ENCODE data around the gene FCN1.

FCN1 gene

DNA sequence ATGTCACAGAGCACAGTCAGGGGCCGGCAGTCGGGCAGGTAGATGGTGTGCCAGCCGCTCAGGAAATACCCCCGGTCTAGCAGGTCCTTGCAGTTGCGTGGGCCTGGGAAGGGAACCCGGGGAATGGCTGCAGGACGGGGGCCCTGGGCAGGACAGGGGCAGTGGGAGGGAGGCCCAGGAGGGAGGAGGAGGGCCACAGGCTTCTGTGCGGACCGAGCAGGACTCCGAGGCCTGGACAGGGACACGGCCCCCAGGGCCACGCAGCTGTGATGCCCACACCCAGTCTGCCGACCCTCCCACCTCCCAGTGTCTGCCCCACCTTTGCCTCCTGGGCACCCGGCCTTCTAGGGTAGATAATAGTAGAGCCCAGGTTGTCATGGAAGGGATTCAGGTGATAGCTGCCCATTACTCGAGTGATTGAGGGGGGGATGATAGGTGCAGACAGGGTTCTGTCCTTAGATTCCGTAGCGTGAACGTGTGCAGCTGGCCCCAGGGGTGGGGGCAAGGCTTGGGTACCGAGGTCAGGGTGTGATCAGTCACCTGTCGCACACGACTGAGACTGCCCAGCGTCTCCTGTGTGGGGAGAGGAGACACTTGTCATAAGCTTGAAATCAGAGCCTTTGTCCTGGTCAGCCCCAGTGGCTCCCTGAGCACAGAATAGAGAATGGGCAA lies 4.5 kb downstream of the FCN1 start:
- no peak for DNase-seq

GRCh38 chr9:134912126-134912840 lies 5.4 kb downstream of the FCN1 start:
- no peak for DNase-seq

DNA sequence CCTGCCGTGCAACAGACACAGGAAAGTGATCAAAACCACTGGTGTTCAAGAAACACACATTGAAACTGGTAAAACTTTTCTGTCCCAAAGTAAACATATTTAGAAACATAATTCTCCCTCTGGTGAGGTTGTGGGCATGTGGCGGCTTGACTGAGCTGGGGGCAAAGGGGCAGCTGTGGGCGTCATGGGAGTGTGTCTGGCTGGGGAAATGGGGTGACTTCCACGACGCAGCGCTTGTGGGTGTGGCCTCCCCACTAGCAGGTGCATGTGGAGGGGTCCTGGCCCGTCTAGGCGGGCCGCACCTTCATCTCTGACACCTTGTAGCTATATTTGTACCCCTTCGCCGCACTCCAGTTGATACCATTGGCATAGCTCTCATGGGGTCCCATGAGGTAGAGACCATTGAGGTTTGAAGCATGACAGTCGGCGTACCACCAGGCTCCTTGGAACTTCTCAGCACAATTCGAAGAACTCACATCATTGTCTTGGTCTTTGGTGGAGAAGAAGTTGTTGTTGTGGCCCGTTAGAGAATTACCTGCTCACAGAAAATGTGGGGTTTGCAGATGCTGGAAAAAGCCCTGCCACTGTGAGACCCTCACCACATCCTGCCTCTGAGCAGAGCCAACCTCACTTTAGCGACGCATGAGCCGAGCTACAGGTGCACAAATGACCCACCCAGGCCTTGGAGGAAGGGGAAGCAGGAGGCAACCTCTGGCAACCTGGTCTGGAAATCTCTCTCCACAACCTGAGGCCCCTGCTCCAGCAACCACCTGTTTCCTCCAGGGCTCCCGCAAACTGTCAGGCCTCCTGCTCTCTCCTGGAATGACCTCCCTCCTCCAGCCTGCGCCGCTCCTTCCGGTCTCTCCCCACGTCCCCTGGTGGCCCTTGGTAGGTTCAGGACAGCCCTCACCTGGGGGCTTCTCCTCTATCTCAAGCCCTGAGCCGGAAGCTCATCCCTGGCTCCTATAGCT lies 7.9 kb downstream of the FCN1 start:
- DNase-seq = no peak

- DNase-seq = no peak
Observed at GRCh38 chr9:134908524-134909309, 9.0 kb downstream of the FCN1 start.

DNA sequence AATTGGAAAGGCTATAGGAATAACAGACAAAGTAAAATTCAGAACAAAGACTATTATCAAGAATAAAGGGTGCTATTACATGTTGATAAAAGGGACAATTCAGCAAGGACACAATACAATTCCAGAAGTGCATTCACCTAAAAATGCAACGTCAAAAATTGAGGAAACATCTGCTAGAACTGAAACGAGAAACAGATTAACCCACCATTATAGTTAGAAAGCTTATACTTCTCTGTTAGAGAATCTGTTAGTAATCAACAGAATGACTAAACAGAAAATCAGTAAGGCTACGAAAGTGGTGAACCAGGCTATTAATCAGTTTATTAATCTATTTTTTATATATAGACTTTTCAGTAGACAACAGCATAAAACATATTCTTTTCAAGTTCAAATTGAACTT lies 14.8 kb downstream of the FCN1 start:
- peak; percentile 26 for DNase-seq

GRCh38 chr9:134899818-134900217 lies 17.9 kb downstream of the FCN1 start:
- no peak for DNase-seq

- DNase-seq = no peak
Observed at GRCh38 chr9:134899168-134899567, 18.5 kb downstream of the FCN1 start.

DNA sequence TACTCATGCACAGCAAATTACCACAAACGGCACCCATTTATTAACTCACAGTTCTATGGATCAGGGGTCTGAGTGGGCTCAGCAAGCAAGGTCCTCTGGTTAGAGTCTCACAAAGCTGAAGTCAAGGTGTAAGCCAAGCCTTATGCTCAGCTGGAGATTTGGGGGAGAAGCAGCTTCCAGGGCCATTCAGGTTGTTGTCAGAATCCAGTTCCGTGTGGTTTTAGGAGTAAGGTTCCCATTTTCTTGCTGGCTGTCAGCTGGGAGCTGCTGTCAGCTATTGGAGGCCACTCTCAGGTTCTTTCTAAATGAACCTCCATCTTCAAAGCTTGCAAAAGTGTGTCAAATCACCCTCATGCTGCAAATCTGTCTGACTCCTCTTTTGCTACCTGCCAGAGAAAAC lies 19.4 kb downstream of the FCN1 start:
- no peak for DNase-seq

DNA sequence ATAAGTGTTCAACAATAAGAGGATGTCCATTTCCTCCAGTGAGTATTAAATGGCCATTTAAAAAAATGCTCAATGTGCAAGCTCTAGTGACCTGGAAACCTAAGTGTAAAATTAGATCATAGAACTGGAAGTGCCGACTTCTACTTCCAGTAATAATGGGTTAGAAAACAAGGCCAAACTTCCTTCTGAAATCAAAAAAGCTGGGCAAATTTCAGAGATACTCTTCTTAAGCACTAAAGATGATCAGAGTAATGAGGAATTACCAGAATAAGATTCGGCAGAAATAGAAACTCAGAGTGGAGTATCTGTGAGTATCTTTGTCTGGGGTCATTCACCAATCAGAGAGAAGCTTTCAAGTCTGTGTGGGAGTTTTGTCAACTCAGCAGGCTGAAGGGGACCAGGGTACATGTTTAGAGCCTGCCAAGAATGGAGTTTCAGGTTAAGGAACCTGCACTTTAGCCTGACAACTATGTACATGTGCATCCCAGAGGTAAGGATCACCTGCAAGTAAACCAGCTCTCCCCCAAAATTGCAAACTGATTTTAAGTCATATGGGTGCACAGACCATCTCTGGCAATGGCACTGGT lies 20.0 kb downstream of the FCN1 start:
- no peak for DNase-seq

GRCh38 chr9:134896834-134897583 lies 20.7 kb downstream of the FCN1 start:
- no peak for DNase-seq

DNA sequence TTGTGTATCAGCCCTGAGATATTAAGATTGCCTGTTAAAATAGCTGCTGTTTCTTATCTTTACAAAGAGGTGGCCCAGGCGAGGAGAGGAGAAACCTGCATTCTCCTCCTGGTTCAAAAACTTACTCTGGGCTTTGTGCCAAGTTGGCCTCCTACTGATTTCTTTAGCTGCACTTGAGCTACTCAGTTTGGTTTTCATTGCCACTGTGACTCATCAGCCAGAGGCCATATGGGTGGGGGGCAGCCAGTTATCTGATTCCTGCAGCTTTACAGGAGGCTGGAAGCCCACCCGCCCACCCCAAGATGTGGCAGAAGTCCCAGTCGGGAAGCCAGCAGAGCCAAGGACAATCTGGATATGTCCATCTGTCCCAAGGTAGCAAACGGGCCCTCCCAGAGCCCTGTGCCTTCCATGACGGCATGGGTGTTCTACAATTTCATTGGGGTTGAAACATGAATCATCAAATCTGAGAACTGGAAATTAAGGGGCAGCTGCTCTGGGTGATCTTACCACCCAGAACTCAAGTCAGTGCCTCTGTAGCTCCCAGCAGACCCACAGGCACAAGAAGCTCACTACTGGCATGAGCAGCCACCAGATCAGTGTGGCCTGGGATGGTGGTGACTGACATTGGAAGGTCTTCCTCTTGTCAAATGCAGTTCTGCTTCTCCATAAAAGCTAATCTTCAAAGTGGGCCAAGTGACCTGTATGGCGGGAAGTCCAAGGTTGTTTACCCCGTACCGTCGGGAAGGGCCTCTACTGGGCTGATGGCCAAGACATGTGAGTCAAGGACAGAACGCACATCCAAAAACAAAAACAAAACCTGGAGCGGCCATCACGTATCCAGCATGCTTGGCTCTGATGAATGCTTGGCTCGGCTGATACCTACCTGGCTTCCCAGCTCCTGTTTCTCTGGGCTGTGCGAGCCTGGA lies 21.5 kb downstream of the FCN1 start:
- peak; percentile 59 for DNase-seq

DNA sequence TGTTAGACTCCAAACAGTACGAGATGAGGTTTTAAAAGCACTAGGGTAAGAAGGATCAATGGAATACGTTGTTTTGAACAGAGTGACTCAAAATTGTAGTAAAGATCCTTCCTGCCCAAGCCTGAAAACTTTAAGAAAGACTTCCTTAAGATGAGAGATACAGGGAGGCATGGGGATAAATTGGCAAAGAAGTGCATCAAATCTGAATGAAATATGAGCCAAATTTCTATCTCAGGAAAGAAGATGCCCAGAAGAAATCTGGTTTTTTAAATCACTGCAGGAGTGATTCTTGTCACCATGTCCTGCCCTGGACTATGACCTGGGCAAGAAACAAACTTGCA lies 22.2 kb downstream of the FCN1 start:
- no peak for DNase-seq

- DNase-seq = no peak
Observed at GRCh38 chr9:134895097-134895496, 22.6 kb downstream of the FCN1 start.

- no peak for DNase-seq
Observed at GRCh38 chr9:134894136-134894860, 23.4 kb downstream of the FCN1 start.

DNA sequence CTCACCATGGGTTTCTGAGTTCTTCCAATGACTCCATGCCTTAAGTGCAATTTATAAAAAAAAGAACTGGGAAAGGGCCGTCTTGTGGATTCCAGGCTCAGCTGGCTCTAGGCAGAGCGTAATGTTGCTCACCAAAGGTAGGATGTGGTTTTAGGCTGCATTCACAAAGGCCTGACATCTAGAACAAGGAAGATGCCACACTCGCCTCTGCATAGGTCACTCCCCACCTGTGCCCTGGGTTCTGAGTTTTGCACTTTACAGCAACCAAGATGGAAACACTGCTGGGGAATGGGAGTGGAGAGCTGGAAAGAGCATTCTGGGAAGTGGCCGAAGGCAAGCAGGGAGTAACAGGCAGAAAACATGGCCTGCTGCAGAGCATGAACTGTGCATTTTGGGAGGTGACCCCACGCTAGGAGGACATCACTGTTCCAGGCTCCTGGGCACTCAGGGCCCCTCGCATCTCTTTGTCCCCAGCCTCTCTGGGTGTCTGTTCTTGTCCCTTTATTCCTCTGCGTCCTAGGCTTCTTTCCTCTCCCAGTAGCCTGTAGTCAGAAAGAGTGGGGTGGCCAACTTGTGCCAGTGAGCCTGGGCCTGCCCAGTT lies 24.8 kb downstream of the FCN1 start:
- DNase-seq = no peak

DNA sequence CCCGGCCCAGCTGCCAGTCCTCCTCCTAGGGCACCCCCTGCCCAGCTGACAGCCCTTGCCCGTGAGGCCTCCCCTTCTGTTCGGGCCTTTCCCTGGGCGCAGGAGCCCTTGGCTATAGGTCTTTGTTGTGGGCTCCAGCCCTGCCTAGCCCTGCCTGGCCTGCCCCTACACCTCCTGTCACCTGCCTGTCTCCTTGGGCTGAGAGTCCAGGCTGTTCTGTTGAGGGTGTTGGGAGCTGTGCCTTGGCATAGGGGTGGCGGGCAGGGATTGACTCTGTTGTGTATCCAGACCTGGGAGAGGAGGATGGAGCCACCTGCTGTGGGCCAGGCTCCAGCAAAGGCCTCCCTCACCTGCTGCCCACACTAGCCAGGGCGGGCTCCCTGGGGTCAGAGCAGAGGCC lies 25.5 kb downstream of the FCN1 start:
- no peak for DNase-seq

DNA sequence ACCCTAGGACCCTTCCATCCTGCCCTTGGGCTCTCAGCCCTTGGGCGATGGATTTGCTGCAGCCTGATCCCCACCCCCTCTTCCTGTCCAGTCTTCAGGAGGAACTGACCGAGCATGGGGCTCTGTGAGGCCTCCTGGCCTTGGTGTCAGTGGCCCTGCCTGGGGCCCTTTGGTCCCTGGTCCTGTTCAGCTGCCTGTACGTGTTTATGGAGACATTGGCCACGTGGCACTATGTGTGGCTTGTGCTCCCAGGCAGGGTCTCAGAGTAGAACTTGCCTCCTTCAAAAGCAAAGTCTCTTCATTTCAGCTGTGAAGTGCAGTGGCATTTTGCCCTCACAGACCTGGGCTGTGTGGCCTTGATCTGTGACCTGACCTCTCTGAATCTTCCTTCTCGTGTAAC lies 26.0 kb downstream of the FCN1 start:
- DNase-seq = no peak

DNA sequence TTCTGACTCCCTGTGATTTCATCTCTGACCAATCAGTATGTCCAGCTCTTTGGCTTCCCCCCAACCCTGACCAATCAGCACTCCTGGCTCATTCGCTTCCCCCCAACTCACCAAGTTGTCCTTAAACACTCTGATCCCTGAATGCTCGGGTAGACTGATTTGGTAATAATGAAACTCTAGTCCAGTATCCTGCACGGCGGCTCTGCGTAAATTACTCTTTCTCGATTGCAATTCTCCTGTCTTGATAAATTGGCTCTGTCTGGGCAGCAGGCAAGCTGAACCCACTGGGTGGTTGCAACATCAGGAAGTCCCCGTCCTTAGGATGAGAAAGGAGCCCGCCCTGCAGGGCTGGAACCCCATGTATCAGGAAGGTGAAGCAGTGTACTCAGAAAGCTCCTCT lies 26.7 kb downstream of the FCN1 start:
- peak; percentile 42 for DNase-seq

- no peak for DNase-seq
Observed at GRCh38 chr9:134890155-134890495, 27.6 kb downstream of the FCN1 start.

Measured in hematopoietic multipotent progenitor cell treated with erythropoietin and hydrocortisone succinate and interleukin-3 and kit ligand, for 4 days (in vitro differentiated cells).